ENCODE results near the gene DAGLA. TPM values are rescaled to one million over a fixed set of nuclear protein-coding genes. Genes with fewer than 3 reads are reported as not detected.

DAGLA gene
- total and polyA plus RNA-seq, 2 donors (not counting 1 experiment from before 2014, with no cell fraction given): 0.06 TPM; not detected in 1

DNA sequence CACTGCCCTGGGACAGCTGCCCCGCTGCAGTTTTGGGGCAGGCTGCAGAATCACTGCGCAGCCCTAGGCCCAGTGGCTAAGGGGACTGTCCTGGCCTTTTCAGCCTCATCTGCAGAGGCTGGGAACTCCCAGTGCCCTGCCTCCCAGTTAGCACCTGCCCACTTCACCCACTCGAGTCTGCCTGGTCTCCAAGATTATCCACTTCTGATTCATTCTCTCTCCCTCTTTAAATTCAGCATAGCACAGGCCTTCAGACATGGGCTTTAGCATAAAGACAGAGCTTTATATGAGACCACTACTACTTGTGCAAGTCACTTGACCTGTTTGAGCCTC lies 8.9 kb downstream of the DAGLA start:
- CTCF ChIA-PET: no interaction called here
- no peak overlapping the region for H3K4me3 ChIP-seq (ENCODE audit: control extremely low read depth in 1 of 5, extremely low read depth in 1 of 5, insufficient read depth in 1 of 5, low read depth in 2 of 5, low read length in 4 of 5)
- no peaks in the 10 kb centered on the region for H4K20me1 ChIP-seq (ENCODE audit: control insufficient read depth, insufficient read depth, low read length, poor library complexity, severe bottlenecking)
- ATAC-seq (ENCODE audit: low read depth) (no peak), DNase-seq (no peak)
- H3K4me1 ChIP-seq (ENCODE audit: control insufficient read depth in 2 of 2, insufficient read depth in 2 of 2, low read length in 2 of 2): peaks cover 0 to 3% of the 10 kb centered on the region in 2 donors
- Mint-ChIP-seq H3K9me3 (ENCODE audit: insufficient read depth) (no peaks in the 10 kb centered on the region), H3K4me1 (no peaks in the 10 kb centered on the region), H3K27me3 (peaks cover 21% of the 10 kb centered on the region), H3K4me3 (no peak overlapping the region), H3K27ac (no peak overlapping the region)
- H3K27ac ChIP-seq (ENCODE audit: low read length in 2 of 2): no peak overlapping the region
- intact Hi-C loops (cut with micrococcal nuclease): no loop called here
- peaks cover 0 to 11% (median 3%) of the 10 kb centered on the region in 4 experiments for H3K27me3 ChIP-seq (replicated peaks in 1 of 4; ENCODE audit: control extremely low read depth in 1 of 4, control insufficient read depth in 3 of 4, insufficient read depth in 4 of 4, low read length in 3 of 4)
- H3K9ac ChIP-seq (ENCODE audit: low read length): no peak overlapping the region
- H3K36me3 ChIP-seq (replicated peaks in 1 of 2; ENCODE audit: control extremely low read depth in 1 of 2, control insufficient read depth in 1 of 2, extremely low read depth in 1 of 2, insufficient read depth in 2 of 2, low read length in 1 of 2): no peaks in the 10 kb centered on the region
- WGBS (ENCODE audit: insufficient coverage): 83% methylated on average over 3 of the region's 3 CpGs
- POLR2A ChIA-PET: no interaction called here
- no peak overlapping the region for H3K4me2 ChIP-seq (replicated peaks; ENCODE audit: low read depth, low read length, poor library complexity, severe bottlenecking)
- no peak overlapping the region for H2AFZ ChIP-seq (ENCODE audit: insufficient read depth, low read depth, low read length, poor library complexity, severe bottlenecking)
- H3K9me3 ChIP-seq (ENCODE audit: control extremely low read depth in 1 of 3, control insufficient read depth in 2 of 3, insufficient read depth in 1 of 3, low read length in 2 of 3): no peaks in the 10 kb centered on the region
- TF ChIP-seq EZH2 (IDR thresholded peaks at IDR 0.05; ENCODE audit: borderline replicate concordance, insufficient read depth, low read depth, low read length, poor library complexity, severe bottlenecking): no peak
- TF ChIP-seq, protein P1, sequence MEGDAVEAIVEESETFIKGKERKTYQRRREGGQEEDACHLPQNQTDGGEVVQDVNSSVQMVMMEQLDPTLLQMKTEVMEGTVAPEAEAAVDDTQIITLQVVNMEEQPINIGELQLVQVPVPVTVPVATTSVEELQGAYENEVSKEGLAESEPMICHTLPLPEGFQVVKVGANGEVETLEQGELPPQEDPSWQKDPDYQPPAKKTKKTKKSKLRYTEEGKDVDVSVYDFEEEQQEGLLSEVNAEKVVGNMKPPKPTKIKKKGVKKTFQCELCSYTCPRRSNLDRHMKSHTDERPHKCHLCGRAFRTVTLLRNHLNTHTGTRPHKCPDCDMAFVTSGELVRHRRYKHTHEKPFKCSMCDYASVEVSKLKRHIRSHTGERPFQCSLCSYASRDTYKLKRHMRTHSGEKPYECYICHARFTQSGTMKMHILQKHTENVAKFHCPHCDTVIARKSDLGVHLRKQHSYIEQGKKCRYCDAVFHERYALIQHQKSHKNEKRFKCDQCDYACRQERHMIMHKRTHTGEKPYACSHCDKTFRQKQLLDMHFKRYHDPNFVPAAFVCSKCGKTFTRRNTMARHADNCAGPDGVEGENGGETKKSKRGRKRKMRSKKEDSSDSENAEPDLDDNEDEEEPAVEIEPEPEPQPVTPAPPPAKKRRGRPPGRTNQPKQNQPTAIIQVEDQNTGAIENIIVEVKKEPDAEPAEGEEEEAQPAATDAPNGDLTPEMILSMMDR (IDR thresholded peaks at IDR 0.05): no peak
- no peaks in the 10 kb centered on the region for H3K79me2 ChIP-seq (ENCODE audit: control insufficient read depth, insufficient read depth, low read length)

DNA sequence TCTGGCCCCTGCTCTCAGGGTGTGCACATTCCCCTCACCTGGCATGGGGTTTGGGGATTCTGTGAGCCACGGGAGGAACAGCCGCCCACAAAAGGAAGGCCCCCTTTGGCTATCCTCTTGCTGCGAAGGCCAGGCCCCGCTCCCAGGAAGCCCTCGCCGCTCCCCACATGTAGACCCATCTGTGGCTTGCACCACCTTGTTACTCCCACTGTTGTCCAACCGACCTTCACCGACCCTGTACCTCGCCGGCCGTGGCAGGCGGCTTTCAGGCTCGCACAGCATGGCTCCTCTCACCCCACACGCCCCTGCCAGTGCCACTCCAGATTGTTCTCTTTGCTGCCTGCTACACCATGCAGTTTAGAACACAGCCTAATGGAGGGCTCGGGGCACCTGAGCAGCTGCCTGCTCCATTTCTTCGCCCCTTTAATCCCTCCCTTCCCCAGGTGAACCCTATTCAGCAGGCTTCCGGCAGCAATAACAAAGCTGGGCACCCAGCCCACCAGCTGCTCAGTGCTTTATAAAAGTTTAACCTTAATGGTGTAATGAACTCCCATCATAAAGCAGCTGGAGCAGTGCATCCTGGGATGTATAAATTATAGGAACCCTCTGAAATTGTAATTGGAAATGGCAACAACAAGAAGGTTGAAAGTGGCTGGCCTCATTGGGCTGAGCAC lies 10.7 kb downstream of the DAGLA start:
- H3K27me3 ChIP-seq (replicated peaks in 1 of 4; ENCODE audit: control extremely low read depth in 1 of 4, control insufficient read depth in 3 of 4, insufficient read depth in 4 of 4, low read length in 3 of 4): peaks cover 0 to 5% (median 0%) of the 10 kb centered on the region in 4 experiments
- H3K4me1 ChIP-seq (ENCODE audit: control insufficient read depth in 2 of 2, insufficient read depth in 2 of 2, low read length in 2 of 2): peaks cover 0 to 4% of the 10 kb centered on the region in 2 donors
- DNase-seq: no peak
- intact Hi-C loops (cut with micrococcal nuclease): no loop called here
- no peak overlapping the region for H3K4me3 ChIP-seq (ENCODE audit: control extremely low read depth in 1 of 5, extremely low read depth in 1 of 5, insufficient read depth in 1 of 5, low read depth in 2 of 5, low read length in 4 of 5)
- no peaks in the 10 kb centered on the region for H3K9me3 ChIP-seq (ENCODE audit: control extremely low read depth in 1 of 3, control insufficient read depth in 2 of 3, insufficient read depth in 1 of 3, low read length in 2 of 3)
- POLR2A ChIA-PET: no interaction called here
- no peak overlapping the region for H3K27ac Mint-ChIP-seq
- no peaks in the 10 kb centered on the region for H3K9me3 Mint-ChIP-seq (ENCODE audit: insufficient read depth)
- no peak for TF ChIP-seq EZH2 (IDR thresholded peaks at IDR 0.05; ENCODE audit: borderline replicate concordance, insufficient read depth, low read depth, low read length, poor library complexity, severe bottlenecking)
- TF ChIP-seq, protein P1 (IDR thresholded peaks at IDR 0.05): no peak
- no peak overlapping the region for H3K27ac ChIP-seq (ENCODE audit: low read length in 2 of 2)
- no peak for ATAC-seq (ENCODE audit: low read depth)
- H3K27me3 Mint-ChIP-seq: peaks cover 13% of the 10 kb centered on the region
- no peaks in the 10 kb centered on the region for H3K79me2 ChIP-seq (ENCODE audit: control insufficient read depth, insufficient read depth, low read length)
- no peaks in the 10 kb centered on the region for H3K36me3 ChIP-seq (replicated peaks in 1 of 2; ENCODE audit: control extremely low read depth in 1 of 2, control insufficient read depth in 1 of 2, extremely low read depth in 1 of 2, insufficient read depth in 2 of 2, low read length in 1 of 2)
- no peak overlapping the region for H2AFZ ChIP-seq (ENCODE audit: insufficient read depth, low read depth, low read length, poor library complexity, severe bottlenecking)
- no peak overlapping the region for H3K9ac ChIP-seq (ENCODE audit: low read length)
- H3K4me1 Mint-ChIP-seq: peaks cover 1% of the 10 kb centered on the region
- no peak overlapping the region for H3K4me2 ChIP-seq (replicated peaks; ENCODE audit: low read depth, low read length, poor library complexity, severe bottlenecking)
- H4K20me1 ChIP-seq (ENCODE audit: control insufficient read depth, insufficient read depth, low read length, poor library complexity, severe bottlenecking): no peaks in the 10 kb centered on the region
- H3K4me3 Mint-ChIP-seq: no peak overlapping the region
- whole genome bisulfite sequencing (ENCODE audit: insufficient coverage): 92% methylated on average over 15 of the region's 17 CpGs
- CTCF ChIA-PET: no interaction called here
